Measurements from ENCODE around the gene CXCR5. TPM values are rescaled to one million over a fixed set of nuclear protein-coding genes. Genes with fewer than 3 reads are reported as not detected.

Gene CXCR5
- total RNA-seq, 2 donors from 2014 or later = not detected

DNA sequence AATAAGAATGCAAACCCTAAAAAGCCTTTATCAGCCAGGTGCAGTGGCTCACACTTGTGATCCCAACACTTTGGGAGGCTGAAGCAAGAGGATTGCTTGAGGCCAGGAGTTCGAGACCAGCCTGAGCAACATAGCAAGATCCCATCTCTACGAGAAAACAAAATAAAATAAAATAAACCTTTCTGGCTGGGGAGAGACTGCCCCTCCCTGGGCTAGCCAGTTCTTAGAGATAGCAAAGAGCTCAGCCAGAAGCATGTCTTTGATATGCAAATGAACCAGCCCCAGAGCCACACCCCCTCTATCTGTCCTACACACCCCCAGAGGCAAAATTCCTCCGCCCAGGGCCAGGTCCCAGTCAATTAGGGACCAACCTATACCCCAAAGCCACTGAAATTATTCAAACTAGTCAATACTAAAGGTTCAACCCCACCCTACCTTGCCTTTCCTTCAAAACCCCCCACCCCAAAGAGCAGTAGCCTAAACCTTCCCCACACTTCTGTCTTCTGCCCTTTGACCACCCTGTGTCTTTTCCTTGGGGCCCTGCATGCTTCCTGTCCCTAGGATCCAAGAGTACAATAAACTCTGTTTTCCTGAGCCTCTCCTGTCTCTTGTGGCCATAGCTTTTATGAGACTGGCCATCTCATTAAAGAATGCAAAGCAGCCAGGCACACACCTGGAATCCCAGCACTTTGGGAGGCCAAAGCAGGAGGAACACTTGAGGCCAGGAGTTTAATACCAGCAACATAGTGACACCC, 37.3 kb upstream of the CXCR5 start:
- no peak overlapping the region for H3K27ac ChIP-seq
- no peak overlapping the region for H3K4me3 ChIP-seq
- H3K36me3 ChIP-seq = no peaks in the 10 kb centered on the region
- ATAC-seq (ENCODE audit: insufficient number of reproducible peaks, low FRiP score, low read depth) (no peak), DNase-seq (ENCODE audit: low spot score) (no peak)
- peaks cover 3 to 9% of the 10 kb centered on the region in 2 donors for H3K4me1 ChIP-seq (ENCODE audit: control insufficient read depth in 1 of 2, low read depth in 2 of 2)
- no peaks in the 10 kb centered on the region for H3K27me3 ChIP-seq (replicated peaks; ENCODE audit: insufficient read depth)
- TF ChIP-seq, protein P1, sequence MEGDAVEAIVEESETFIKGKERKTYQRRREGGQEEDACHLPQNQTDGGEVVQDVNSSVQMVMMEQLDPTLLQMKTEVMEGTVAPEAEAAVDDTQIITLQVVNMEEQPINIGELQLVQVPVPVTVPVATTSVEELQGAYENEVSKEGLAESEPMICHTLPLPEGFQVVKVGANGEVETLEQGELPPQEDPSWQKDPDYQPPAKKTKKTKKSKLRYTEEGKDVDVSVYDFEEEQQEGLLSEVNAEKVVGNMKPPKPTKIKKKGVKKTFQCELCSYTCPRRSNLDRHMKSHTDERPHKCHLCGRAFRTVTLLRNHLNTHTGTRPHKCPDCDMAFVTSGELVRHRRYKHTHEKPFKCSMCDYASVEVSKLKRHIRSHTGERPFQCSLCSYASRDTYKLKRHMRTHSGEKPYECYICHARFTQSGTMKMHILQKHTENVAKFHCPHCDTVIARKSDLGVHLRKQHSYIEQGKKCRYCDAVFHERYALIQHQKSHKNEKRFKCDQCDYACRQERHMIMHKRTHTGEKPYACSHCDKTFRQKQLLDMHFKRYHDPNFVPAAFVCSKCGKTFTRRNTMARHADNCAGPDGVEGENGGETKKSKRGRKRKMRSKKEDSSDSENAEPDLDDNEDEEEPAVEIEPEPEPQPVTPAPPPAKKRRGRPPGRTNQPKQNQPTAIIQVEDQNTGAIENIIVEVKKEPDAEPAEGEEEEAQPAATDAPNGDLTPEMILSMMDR (IDR thresholded peaks at IDR 0.05) = no peak
- H3K9me3 ChIP-seq = no peaks in the 10 kb centered on the region

DNA sequence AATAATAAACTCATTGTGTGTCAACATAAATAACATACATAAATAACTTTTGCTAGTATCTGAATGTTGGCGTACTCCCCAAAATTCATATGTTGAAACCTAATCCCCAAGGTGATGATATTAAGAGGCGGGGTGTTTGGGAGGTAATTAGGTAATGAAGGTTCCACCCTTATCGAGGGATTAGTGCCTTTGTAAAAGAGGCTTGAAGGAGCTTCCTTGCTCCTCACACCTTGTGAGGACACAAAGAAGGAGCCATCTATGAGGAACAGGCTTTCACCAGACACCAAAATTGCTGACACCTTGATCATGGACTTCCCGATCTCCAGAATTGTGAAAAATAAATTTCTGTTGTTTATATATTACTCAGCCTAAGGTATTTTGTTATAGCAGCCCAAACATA, 33.9 kb upstream of the CXCR5 start:
- Histone ChIP-seq H3K27ac (no peak overlapping the region), H3K4me3 (no peak overlapping the region), H3K27me3 (replicated peaks; ENCODE audit: insufficient read depth) (no peaks in the 10 kb centered on the region), H3K36me3 (no peaks in the 10 kb centered on the region), H3K9me3 (no peaks in the 10 kb centered on the region), H3K4me1 (ENCODE audit: control insufficient read depth in 1 of 2, low read depth in 2 of 2) (no peaks in the 10 kb centered on the region)
- TF ChIP-seq, protein P1 (IDR thresholded peaks at IDR 0.05) = no peak
- no peak for DNase-seq (ENCODE audit: low spot score)
- ATAC-seq (ENCODE audit: insufficient number of reproducible peaks, low FRiP score, low read depth) = no peak

DNA sequence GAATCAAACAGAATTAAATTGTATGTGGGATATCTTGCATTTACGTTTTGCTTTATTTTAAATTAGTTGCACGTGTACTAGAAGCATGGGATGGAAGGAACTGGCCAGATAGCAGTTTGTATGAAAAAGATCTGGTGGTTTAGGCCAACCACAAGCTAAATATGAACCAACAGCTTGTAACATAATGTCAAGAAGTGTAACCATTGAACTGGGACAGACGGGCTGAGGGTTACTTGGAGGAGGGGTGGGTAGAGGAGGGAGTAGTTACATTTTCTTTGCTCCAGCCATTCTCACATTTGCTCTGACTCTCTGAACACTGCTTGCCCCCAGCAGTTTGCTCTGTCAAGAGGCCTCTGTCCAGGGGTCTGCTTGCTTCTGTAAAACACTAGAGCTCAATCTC, 31.7 kb upstream of the CXCR5 start:
- Histone ChIP-seq H3K27ac (no peak overlapping the region), H3K27me3 (replicated peaks; ENCODE audit: insufficient read depth) (no peaks in the 10 kb centered on the region), H3K9me3 (no peaks in the 10 kb centered on the region), H3K4me3 (no peak overlapping the region), H3K36me3 (no peaks in the 10 kb centered on the region), H3K4me1 (ENCODE audit: control insufficient read depth in 1 of 2, low read depth in 2 of 2) (no peaks in the 10 kb centered on the region)
- TF ChIP-seq, protein P1 (IDR thresholded peaks at IDR 0.05) = no peak
- ATAC-seq (ENCODE audit: insufficient number of reproducible peaks, low FRiP score, low read depth) (no peak), DNase-seq (ENCODE audit: low spot score) (no peak)

DNA sequence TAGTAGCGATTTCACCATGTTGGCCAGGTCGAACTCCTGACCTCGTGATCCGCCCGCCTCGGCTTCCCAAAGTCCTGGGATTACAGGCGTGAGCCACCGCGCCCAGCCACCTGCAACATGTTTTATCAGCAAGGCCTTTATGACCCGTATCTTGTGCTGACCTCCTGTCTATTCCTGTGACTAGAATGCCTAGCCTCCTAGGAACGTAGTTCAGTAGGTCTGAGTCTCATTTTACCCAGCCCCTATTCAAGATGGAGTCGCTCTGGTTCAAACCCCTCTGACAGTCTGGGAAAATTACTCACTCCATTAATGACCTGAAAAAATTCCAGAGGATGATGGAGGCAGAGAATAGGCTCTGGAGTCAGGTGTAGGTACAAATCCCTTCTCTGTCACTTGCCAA, 30.0 kb upstream of the CXCR5 start:
- ATAC-seq (ENCODE audit: insufficient number of reproducible peaks, low FRiP score, low read depth) = no peak
- Histone ChIP-seq H3K4me3 (no peak overlapping the region), H3K4me1 (ENCODE audit: control insufficient read depth in 1 of 2, low read depth in 2 of 2) (no peaks in the 10 kb centered on the region), H3K36me3 (no peaks in the 10 kb centered on the region), H3K9me3 (no peaks in the 10 kb centered on the region), H3K27ac (no peak overlapping the region), H3K27me3 (replicated peaks; ENCODE audit: insufficient read depth) (no peaks in the 10 kb centered on the region)
- TF ChIP-seq, protein P1 (IDR thresholded peaks at IDR 0.05) = no peak
- no peak for DNase-seq (ENCODE audit: low spot score)

DNA sequence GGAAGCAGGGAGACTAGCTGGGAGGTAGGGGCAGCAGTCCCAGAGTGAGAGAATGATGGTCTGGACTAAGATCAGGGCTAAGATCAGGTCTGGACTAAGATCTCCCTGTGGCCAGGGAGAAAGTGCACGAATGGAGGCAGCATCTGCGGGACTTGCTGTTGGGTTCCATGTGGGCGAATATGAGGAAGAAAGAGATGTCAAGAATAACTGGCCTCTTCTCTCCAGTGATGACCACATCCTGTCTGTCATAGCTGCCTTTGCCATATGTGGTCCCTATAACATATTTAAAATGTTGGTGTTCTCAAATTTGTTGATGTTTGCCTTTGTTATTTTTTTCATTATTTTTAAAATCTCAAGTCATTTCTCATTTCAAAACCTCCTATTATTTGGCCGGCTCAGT, 27.4 kb upstream of the CXCR5 start:
- H3K27me3 ChIP-seq (replicated peaks; ENCODE audit: insufficient read depth) = no peaks in the 10 kb centered on the region
- H3K36me3 ChIP-seq = no peaks in the 10 kb centered on the region
- no peaks in the 10 kb centered on the region for H3K4me1 ChIP-seq (ENCODE audit: control insufficient read depth in 1 of 2, low read depth in 2 of 2)
- no peak for DNase-seq (ENCODE audit: low spot score)
- TF ChIP-seq, protein P1 (IDR thresholded peaks at IDR 0.05) = no peak
- ATAC-seq (ENCODE audit: insufficient number of reproducible peaks, low FRiP score, low read depth) = no peak
- no peaks in the 10 kb centered on the region for H3K9me3 ChIP-seq
- H3K27ac ChIP-seq = no peak overlapping the region
- H3K4me3 ChIP-seq = no peak overlapping the region

Data from thoracic aorta (tissue), 2 donors.